Skeletal muscle tissue (tissue), 4 donors: ENCODE data around the gene GSK3B. TPM values are rescaled to one million over a fixed set of nuclear protein-coding genes. Genes with fewer than 3 reads are reported as not detected.

Experiments
- H3K27ac ChIP-seq: one replicate; pipeline ENCODE4 v1.7.0; 2013; ENCODE audit warnings: mild to moderate bottlenecking, low read depth, low read length, inconsistent platforms
- H3K27me3 ChIP-seq, 3 donors: one replicate each; pipeline ENCODE4 v1.7.0; 2013; ENCODE audit warnings: low read length in 3 of 3; ENCODE audit not compliant: control insufficient read depth in 3 of 3, insufficient read depth in 3 of 3
- H3K36me3 ChIP-seq, 3 donors: one replicate each; pipeline ENCODE4 v1.7.0; 2013; ENCODE audit warnings: low read length in 3 of 3; ENCODE audit not compliant: control insufficient read depth in 3 of 3, insufficient read depth in 3 of 3
- H3K4me1 ChIP-seq, 3 donors: one replicate each; pipeline ENCODE4 v1.7.0; 2013; ENCODE audit warnings: low read length in 3 of 3, mild to moderate bottlenecking in 3 of 3; ENCODE audit not compliant: control insufficient read depth in 3 of 3, insufficient read depth in 3 of 3
- H3K4me3 ChIP-seq, 3 donors: one replicate each; pipeline ENCODE4 v1.7.0; 2013; ENCODE audit warnings: low read length in 3 of 3
- H3K9ac ChIP-seq, 3 donors: one replicate each; pipeline ENCODE4 v1.7.0; 2013; ENCODE audit warnings: low read length in 3 of 3, mild to moderate bottlenecking in 3 of 3, moderate library complexity in 2 of 3, low read depth in 1 of 3
- H3K9me3 ChIP-seq, 3 donors: one replicate each; pipeline ENCODE4 v1.7.0; 2013; ENCODE audit warnings: low read length in 3 of 3; ENCODE audit not compliant: control insufficient read depth in 3 of 3
- total RNA-seq: library from RNA; depleted of rRNA; stranded (reverse); fragments of >200 nt; gene quantifications from one replicate; pipeline ENCODE4 v1.2.3, GENCODE V29; 2014
- donor health status: Osteomylitis.

Gene GSK3B
- total RNA-seq, 1 donor from 2014 or later: 30.3 TPM

DNA sequence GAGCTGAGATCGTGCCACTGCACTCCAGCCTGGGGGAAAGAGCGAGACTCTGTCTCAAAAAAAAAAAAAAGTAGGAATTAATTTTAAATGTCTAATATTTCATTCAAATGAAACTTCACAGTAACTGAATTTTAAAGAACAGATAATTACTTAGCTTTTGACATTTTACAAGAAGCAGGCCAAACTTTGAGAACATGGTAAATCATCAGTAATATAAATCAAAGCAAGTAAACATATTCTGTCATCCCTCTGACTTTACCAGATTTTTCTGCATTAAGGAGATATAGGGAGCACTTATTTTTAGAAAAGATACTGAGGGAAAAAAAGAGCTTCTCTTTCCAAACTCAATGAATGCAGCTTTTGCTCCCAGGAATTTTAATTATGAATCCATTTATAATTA lies 275.3 kb downstream of the GSK3B start:
- H3K27me3 ChIP-seq: peaks cover 2 to 14% (median 7%) of the 10 kb centered on the region in 3 donors
- no peaks in the 10 kb centered on the region for H3K36me3 ChIP-seq
- no peaks in the 10 kb centered on the region for H3K9me3 ChIP-seq
- H3K27ac ChIP-seq: no peak overlapping the region
- H3K4me3 ChIP-seq: no peak overlapping the region
- H3K9ac ChIP-seq: no peak overlapping the region
- H3K4me1 ChIP-seq: no peaks in the 10 kb centered on the region

DNA sequence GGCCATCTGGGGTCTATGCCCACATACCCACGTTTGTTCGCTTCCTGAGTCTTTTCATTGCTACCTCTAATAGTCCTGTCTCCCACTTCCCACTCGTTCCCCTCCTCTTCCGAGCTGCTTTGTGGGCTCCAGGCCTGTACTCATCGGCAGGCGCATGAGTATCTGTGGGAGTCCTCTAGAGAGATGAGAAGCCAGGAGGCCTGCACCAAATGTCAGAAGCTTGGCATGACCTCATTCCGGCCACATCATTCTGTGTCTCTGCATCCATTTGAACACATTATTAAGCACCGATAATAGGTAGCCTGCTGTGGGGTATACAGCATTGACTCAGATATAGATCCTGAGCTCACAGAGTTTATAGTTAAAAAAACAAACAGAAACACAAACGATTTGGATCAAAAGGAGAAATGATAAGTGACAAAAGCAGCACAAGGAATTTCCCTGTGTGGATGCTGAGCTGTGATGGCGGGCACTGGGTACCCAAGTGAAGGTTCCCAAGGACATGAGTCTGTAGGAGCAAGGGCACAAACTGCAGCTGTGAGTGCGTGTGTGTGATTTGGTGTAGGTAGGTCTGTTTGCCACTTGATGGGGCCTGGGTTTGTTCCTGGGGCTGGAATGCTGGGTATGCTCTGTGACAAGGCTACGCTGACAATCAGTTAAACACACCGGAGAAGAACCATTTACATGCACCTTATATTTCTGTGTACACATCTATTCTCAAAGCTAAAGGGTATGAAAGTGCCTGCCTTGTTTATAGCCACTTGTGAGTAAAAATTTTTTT lies 276.5 kb downstream of the GSK3B start:
- H3K4me1 ChIP-seq: no peaks in the 10 kb centered on the region
- H3K4me3 ChIP-seq: no peak overlapping the region
- H3K9ac ChIP-seq: no peak overlapping the region
- H3K36me3 ChIP-seq: no peaks in the 10 kb centered on the region
- H3K27me3 ChIP-seq: peaks cover 2 to 14% (median 7%) of the 10 kb centered on the region in 3 donors
- H3K27ac ChIP-seq: no peak overlapping the region
- H3K9me3 ChIP-seq: no peaks in the 10 kb centered on the region

DNA sequence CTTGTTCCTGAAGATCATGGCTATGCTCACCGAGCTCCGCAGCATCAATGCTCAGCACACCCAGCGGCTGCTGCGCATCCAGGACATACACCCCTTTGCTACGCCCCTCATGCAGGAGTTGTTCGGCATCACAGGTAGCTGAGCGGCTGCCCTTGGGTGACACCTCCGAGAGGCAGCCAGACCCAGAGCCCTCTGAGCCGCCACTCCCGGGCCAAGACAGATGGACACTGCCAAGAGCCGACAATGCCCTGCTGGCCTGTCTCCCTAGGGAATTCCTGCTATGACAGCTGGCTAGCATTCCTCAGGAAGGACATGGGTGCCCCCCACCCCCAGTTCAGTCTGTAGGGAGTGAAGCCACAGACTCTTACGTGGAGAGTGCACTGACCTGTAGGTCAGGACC lies 277.2 kb downstream of the GSK3B start:
- H3K27me3 ChIP-seq: peaks cover 2 to 14% (median 7%) of the 10 kb centered on the region in 3 donors
- no peaks in the 10 kb centered on the region for H3K36me3 ChIP-seq
- H3K27ac ChIP-seq: no peak overlapping the region

DNA sequence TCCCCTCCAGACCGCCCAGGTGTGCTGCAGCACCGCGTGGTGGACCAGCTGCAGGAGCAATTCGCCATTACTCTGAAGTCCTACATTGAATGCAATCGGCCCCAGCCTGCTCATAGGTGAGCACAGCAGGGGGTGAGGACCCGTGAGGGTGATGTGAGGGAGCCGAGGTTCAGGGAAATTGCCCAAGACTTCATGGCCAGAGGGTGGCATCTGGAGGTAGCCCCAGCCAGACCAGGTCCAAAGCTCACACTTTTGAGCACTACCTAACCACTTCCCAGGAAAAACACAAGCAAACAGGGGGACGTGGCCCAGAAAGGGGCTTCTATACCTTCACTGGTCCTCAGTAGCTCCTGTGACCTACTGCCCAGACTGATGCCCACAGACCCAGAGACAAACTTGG lies 278.5 kb downstream of the GSK3B start:
- H3K27me3 ChIP-seq: peaks cover 2 to 14% (median 11%) of the 10 kb centered on the region in 3 donors
- no peaks in the 10 kb centered on the region for H3K4me1 ChIP-seq
- H3K27ac ChIP-seq: no peak overlapping the region
- no peak overlapping the region for H3K9ac ChIP-seq
- no peak overlapping the region for H3K4me3 ChIP-seq
- H3K9me3 ChIP-seq: no peaks in the 10 kb centered on the region
- H3K36me3 ChIP-seq: no peaks in the 10 kb centered on the region

More for the DNA sequence above, 277.2 kb downstream of the GSK3B start:
- H3K4me3 ChIP-seq: no peak overlapping the region
- no peak overlapping the region for H3K9ac ChIP-seq
- H3K9me3 ChIP-seq: no peaks in the 10 kb centered on the region
- no peaks in the 10 kb centered on the region for H3K4me1 ChIP-seq

DNA sequence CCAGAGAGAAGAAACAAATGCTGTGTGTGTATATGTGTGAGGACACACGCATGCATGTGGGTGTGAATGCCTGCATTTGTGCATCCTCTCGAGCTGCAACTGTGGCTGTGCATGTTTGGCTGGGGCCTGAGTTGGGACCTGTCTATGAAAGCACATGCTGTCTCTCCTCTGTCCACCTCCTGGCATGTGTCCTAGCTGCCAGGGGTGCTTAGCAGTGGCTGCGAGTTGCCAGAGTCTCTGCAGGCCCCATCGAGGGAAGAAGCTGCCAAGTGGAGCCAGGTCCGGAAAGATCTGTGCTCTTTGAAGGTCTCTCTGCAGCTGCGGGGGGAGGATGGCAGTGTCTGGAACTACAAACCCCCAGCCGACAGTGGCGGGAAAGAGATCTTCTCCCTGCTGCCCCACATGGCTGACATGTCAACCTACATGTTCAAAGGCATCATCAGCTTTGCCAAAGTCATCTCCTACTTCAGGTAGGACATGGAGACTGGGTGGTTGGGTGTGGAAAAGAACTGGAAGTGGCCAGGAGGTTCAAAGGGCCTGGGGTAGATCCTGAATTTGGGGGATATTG lies 281.7 kb downstream of the GSK3B start:
- Histone ChIP-seq H3K4me3 (no peak overlapping the region), H3K27ac (no peak overlapping the region), H3K9me3 (no peaks in the 10 kb centered on the region), H3K27me3 (peaks cover 5 to 14% (median 11%) of the 10 kb centered on the region in 3 donors), H3K36me3 (no peaks in the 10 kb centered on the region), H3K9ac (no peak overlapping the region), H3K4me1 (peaks cover 4 to 9% (median 4%) of the 10 kb centered on the region in 3 donors)

DNA sequence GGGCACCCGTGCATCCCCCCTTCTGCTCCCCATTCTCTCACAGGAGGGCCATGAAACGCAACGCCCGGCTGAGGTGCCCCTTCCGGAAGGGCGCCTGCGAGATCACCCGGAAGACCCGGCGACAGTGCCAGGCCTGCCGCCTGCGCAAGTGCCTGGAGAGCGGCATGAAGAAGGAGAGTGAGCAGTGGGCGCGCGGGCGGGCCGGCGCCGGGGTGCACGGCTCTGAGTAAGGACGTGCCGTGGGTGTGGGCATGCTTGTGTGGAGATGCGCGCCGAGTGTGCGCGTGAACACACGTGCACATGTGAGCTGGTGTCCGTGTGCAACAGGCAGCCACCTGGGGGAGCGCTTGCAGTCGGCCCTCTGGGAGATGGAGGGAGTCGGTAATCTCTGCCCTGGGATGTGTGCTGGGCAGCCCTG lies 284.2 kb downstream of the GSK3B start:
- peak overlapping the region; percentile 61 to 77 (median 70) for H3K4me3 ChIP-seq
- H3K9ac ChIP-seq: peak overlapping the region in 2 of 3 donors; percentile 56 to 74
- peaks cover 4 to 7% (median 5%) of the 10 kb centered on the region in 3 donors for H3K27me3 ChIP-seq
- H3K36me3 ChIP-seq: no peaks in the 10 kb centered on the region
- H3K9me3 ChIP-seq: no peaks in the 10 kb centered on the region
- peaks cover 4 to 9% (median 4%) of the 10 kb centered on the region in 3 donors for H3K4me1 ChIP-seq
- no peak overlapping the region for H3K27ac ChIP-seq

DNA sequence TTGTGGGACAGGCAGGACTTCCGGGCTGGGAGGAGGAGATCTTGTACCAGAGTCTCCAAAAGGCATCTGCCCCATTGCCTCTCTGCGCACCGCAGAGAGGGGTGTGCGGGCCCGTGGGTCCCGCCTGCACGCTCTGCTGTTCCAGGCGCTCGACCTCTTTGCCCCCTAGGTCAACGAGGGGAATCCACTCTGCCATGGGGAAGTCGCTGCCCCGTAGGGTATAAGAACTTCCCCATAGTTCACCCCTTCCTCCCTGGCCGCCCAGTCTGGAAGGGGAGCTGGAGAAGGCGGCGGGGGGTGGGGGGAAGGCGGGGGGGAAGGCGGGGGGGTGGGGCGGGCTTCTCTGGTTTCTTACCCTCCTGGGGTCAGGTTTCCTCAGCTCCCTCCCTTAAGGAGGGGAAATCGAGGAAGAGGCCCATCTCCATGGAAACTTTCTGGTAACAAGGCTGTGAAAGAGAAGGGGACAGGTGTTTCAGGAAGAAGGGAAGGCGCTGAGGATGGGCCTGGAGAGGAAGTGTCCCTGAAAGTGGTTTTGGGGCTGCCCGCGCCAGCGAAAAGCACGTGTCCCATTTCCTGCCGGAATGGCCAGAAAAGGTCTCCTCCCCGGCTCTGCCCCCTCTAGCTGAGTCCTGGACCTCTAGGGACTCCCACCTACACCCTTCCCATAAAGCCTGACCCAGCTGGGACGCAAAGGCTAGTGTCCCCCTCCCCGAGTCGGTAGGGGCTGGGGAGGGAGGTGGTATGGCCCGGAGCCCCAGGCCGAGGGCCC lies 284.8 kb downstream of the GSK3B start:
- Histone ChIP-seq H3K9me3 (no peaks in the 10 kb centered on the region), H3K4me3 (peak overlapping the region; percentile 61 to 77 (median 70)), H3K9ac (peak overlapping the region in 2 of 3 donors; percentile 56 to 74), H3K36me3 (no peaks in the 10 kb centered on the region), H3K27me3 (peaks cover 4 to 5% (median 4%) of the 10 kb centered on the region in 3 donors), H3K27ac (no peak overlapping the region), H3K4me1 (peaks cover 4 to 9% (median 4%) of the 10 kb centered on the region in 3 donors)

DNA sequence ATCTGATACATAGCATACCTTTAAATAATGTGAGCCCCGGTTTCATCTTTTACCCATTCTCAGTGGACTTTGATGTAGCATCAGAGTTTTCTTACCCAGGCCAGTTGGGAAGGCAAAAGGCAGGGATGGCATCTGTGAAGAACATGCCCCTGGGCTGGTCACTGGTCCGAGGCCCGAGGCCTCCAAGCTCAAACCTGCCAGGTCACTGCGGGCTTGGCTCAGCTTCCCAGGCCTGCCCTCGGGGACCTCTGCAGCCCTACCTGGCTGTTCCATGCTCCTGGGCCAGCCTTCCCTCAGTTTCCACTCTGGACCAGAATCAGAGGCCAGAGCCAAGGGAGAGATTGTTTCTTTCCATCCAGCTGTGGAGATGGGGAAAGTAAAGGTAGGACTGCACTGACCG lies 285.4 kb downstream of the GSK3B start:
- Histone ChIP-seq H3K27ac (no peak overlapping the region), H3K27me3 (peaks cover 0 to 4% (median 3%) of the 10 kb centered on the region in 3 donors), H3K4me1 (peaks cover 4 to 9% (median 4%) of the 10 kb centered on the region in 3 donors), H3K4me3 (no peak overlapping the region), H3K9ac (no peak overlapping the region), H3K36me3 (no peaks in the 10 kb centered on the region), H3K9me3 (no peaks in the 10 kb centered on the region)

DNA sequence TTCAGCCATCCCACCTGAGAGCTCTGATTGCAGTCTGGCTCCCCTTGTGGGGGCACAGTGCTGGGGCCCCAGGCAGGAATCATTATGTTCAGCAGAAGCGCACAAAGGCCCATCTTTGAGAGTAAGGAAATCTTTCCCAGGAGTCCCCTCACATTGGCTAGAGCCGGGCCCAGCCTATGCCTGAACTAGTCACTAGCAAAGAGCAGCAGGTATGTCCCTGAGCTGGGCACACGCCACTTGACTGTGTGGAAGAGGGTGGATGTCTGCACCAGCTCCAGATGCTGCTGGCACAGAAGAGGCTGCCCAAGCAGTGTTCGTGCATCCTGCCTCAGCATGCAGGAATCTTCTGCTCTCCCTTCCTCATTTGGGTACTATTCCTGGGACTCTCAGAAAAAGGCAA lies 286.0 kb downstream of the GSK3B start:
- no peak overlapping the region for H3K27ac ChIP-seq
- H3K9me3 ChIP-seq: no peaks in the 10 kb centered on the region
- H3K4me3 ChIP-seq: no peak overlapping the region
- peaks cover 4 to 9% (median 4%) of the 10 kb centered on the region in 3 donors for H3K4me1 ChIP-seq
- peaks cover 0 to 4% (median 3%) of the 10 kb centered on the region in 3 donors for H3K27me3 ChIP-seq
- no peak overlapping the region for H3K9ac ChIP-seq
- no peaks in the 10 kb centered on the region for H3K36me3 ChIP-seq
